ENCODE data around the gene SVIP.

The SVIP gene

GRCh38 chr11:22792497-22792896 lies 37.1 kb downstream of the SVIP start:
- DNase-seq (ENCODE audit: low spot score): peak; percentile 84

DNA sequence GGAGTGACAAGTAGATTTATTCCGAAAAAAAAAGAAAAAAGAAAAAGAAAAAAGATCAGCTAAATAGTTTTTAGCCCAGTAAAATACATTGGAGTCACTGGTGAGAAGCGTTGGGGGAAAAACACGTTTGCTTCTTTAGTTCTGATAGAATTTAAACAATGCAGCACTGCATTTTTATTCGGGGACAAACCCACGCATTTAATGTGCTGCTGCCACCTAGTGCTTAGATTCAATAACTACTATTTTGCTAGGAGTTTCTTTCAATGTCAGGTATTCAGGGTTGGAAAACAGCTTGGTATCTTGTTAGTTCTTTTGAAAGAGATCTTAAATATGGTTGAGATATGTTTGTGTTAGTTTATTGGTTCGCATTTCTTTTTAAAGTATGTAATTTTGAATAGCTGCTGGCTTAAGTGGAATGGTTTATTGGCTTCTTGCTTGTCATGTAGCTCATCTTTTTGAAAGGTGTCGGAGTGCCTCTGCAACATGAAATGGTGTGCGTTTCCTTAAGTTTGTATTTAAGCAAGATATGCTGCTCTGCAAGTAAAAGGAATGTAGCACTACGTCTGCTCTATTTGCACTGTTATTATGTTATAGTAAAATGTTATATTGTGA lies 41.9 kb downstream of the SVIP start:
- peak; percentile 77 for DNase-seq (ENCODE audit: low spot score)

- no peak for DNase-seq (ENCODE audit: low spot score)
These were observed 42.5 kb downstream of the SVIP start for GRCh38 chr11:22787055-22787454.

- DNase-seq (ENCODE audit: low spot score): no peak
These were observed 43.1 kb downstream of the SVIP start for GRCh38 chr11:22786475-22786874.

DNA sequence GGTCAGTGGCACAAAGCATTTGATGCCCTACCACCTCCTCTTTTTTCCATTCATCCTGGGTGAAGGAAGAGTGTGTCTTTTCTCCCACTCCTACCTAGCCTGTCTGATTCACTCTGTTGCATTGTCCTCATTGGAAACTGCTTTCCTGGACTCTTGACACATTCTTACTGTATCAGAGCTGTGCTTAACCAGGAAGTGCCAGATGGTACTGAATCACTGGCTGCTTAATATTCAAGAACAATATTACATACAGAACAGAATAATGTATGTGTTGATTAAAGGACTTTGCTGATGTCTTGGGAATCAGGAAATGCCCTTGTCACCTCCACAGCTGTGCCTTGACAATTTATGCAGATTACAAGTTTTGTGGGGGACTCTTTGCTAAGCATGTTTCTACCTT lies 44.4 kb downstream of the SVIP start:
- peak; percentile 27 for DNase-seq (ENCODE audit: low spot score)

DNA sequence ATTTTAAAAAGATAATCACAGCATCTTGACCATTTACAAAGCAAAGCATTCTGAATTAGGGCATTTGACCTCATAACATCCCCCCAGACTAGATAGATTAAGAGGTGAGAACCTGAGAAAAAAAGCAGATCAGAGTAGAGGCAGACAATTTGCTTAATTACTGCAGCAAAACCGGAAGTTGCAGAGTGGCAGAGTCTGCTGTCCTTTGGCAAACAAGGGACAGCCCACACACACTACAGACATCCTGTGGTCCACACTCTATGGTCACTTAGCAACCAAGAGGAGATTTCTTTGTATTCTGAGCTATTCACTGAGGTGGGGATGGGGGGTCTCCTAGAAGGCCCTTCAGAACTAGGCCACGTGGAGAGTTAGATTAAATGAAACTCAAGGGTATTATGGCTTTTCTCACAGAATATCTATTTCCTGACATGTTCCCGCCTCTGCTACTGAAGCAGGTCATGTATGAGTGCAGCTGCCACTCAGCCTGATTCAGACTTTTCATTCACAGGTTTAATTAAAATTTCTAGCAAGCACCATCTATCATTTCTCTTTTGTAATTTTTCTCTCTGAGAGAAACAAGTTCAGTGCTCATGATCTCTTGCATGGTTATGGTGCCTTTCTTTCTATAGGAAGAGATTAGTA lies 48.5 kb downstream of the SVIP start:
- no peak for DNase-seq (ENCODE audit: low spot score)

- no peak for DNase-seq (ENCODE audit: low spot score)
These were observed 49.8 kb downstream of the SVIP start for GRCh38 chr11:22779850-22780249.

- no peak for DNase-seq (ENCODE audit: low spot score)
These were observed 51.0 kb downstream of the SVIP start for GRCh38 chr11:22778642-22779041.

DNA sequence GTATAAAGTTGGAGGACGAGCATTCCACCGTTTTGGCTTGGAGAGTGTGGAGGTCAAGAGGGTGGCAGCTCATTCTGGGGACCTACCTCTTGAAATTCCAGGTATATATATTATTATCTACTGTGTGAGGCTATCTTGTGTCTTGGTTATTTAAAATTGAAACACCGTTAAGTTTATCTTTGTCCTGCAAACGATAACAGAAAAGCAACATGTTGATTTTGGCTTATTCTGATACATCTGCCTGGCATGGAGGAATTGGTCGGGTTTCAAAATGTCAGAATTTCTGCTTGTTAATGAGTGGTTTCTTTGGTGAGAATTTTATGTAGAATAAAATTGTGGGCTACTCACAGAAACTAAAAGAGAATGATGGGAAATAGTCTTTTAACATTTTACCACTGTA lies 54.4 kb downstream of the SVIP start:
- no peak for DNase-seq (ENCODE audit: low spot score)

DNA sequence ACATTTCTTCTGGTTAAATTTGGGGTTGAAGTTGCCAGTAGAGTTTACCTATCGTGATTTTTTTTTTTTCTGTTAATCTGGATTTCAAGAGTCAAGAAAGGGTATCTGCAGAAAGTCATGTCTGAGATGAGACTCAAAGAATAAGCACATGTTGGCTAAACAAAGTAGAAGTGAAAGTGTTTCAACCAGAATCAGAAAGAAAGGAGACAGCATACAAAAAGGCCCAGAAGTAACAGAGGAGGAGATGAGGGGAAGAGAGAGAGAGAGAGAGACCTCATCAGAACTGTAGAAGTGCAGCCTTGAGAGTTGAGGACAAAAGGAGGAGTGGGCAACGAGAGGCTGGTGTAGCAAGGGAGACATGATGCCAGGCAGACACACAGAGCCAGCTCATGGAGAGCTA lies 54.9 kb downstream of the SVIP start:
- no peak for DNase-seq (ENCODE audit: low spot score)

DNA sequence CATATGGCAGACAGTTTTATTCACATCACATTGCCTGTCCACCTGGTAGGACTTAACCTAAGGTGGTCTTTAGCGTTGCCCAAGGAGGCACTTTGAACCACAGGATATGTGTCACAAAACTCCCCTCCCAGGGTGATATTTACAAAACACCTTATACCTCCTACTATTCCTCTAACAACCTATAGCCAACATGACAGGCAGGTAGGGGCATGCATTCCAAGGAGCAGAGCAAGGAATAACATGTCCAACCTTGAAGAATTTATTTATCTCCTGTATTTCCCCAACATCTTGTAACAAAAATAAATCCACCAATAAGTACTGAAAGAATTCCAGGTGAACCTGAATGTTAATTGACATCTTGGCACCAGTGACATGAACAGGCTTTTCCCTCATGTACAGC lies 60.5 kb downstream of the SVIP start:
- no peak for DNase-seq (ENCODE audit: low spot score)
